ENCODE measurements around the gene AOC1.

- no peak for TF ChIP-seq EZH2phosphoT487 (IDR thresholded peaks at IDR 0.05; ENCODE audit: insufficient read depth, low read depth)
- no peak for TF ChIP-seq EZH2 (IDR thresholded peaks at IDR 0.05; ENCODE audit: insufficient read depth, poor library complexity, severe bottlenecking)
Measured at GRCh38 chr7:150908173-150908572, 55.9 kb downstream of the AOC1 start.

Data from GM23248 (cell line).